ENCODE data around the gene EML3.
A peak's percentile ranks its signal among the peaks of the same experiment; 100 is the strongest.
"Not testable (repeated sequence)": the region's sequence is repeated elsewhere in the genome, so short reads cannot be mapped to it uniquely, and the experiment has no call there.

Gene EML3

GRCh38 chr11:62612366-62613290 is at the start of gene EML3, which contains the start of gene ROM1:
TSS of gene EML3 (minus strand) at chr11:62612775. CDS start at chr11:62612457, 318 bp downstream.
TSS of gene ROM1 (plus strand) at chr11:62613257. CDS start at chr11:62613282, 25 bp downstream.
- peak; percentile 90 for DNase-seq

- DNase-seq: no peak
Observed at GRCh38 chr11:62656796-62657429, 44.3 kb upstream of the EML3 start.

- DNase-seq: no peak
Observed at GRCh38 chr11:62654297-62654696, 41.7 kb upstream of the EML3 start.

- DNase-seq: no peak
Observed at GRCh38 chr11:62652161-62653006, 39.8 kb upstream of the EML3 start.

- DNase-seq: not testable (repeated sequence)
Observed at GRCh38 chr11:62650283-62650682, 37.7 kb upstream of the EML3 start.

- DNase-seq: no peak
Observed at GRCh38 chr11:62649486-62649885, 36.9 kb upstream of the EML3 start.

- DNase-seq: no peak
Observed at GRCh38 chr11:62648967-62649364, 36.4 kb upstream of the EML3 start.

GRCh38 chr11:62648185-62648966 is 35.8 kb upstream of the EML3 start:
- no peak for DNase-seq

GRCh38 chr11:62647609-62648005 is 35.0 kb upstream of the EML3 start:
- no peak for DNase-seq

- no peak for DNase-seq
Observed at GRCh38 chr11:62646825-62647608, 34.4 kb upstream of the EML3 start.

GRCh38 chr11:62645946-62646824 is 33.6 kb upstream of the EML3 start, which contains the start of gene GANAB:
TSS of gene GANAB (minus strand) at chr11:62646613. CDS start at chr11:62646599, 14 bp downstream.
- DNase-seq: peak; percentile 98

GRCh38 chr11:62645671-62645945 is 33.0 kb upstream of the EML3 start:
- no peak for DNase-seq

- DNase-seq: no peak
Observed at GRCh38 chr11:62644220-62644619, 31.6 kb upstream of the EML3 start.

- no peak for DNase-seq
Observed at GRCh38 chr11:62632492-62632891, 19.9 kb upstream of the EML3 start.

GRCh38 chr11:62627713-62628112 is 15.1 kb upstream of the EML3 start:
- no peak for DNase-seq

GRCh38 chr11:62622476-62623089 is 10.0 kb upstream of the EML3 start:
- DNase-seq: no peak

- DNase-seq: peak; percentile 98
Observed at GRCh38 chr11:62621567-62622470, 9.2 kb upstream of the EML3 start, which contains the start of gene B3GAT3. TSS of gene B3GAT3 (minus strand) at chr11:62621986. CDS start at chr11:62621947, 39 bp downstream.

- no peak for DNase-seq
Observed at GRCh38 chr11:62621027-62621566, 8.5 kb upstream of the EML3 start.
